D341Med (cell line): ENCODE data around the gene PRKAR1B.

Experiments
- DNase-seq: peaks from one replicate; pipeline ENCODE4 v3.0.0; 2012; ENCODE audit warnings: low spot score

Gene PRKAR1B

DNA sequence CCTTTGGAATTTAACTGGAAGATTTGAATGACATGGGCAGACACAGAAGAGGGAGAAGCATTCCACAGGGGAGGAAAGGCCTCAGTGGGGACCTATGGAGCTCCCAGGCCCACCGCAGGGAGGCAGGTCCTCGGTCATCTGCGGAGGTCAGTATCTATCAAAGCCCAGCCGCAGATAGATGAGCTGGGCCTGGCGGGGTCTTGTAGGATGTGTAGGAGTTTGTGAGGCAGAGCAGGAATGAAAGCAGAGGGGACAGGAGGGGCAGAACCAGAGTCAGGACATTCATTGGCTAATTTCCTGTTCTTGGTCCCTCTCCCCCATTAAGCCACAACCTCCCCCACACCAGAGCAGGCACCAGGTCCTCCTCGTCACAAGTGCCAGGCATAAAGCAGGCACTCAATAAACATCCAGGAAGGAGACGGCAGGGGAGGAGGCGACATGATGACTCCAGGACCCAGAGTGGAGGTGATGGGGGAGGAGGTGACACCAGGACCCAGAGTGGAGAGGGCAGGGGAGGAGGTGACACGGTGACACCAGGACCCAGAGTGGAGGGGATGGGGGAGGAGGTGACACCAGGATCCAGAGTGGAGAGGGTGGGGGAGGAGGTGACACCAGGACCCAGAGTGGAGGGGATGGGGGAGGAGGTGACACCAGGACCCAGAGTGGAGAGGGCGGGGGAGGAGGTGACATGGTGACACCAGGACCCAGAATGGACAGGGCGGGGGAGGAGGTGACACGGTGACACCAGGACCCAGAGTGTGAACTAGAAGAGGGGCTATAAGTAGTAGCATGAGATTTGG is 123.7 kb downstream of the PRKAR1B start:
- DNase-seq: no peak

DNA sequence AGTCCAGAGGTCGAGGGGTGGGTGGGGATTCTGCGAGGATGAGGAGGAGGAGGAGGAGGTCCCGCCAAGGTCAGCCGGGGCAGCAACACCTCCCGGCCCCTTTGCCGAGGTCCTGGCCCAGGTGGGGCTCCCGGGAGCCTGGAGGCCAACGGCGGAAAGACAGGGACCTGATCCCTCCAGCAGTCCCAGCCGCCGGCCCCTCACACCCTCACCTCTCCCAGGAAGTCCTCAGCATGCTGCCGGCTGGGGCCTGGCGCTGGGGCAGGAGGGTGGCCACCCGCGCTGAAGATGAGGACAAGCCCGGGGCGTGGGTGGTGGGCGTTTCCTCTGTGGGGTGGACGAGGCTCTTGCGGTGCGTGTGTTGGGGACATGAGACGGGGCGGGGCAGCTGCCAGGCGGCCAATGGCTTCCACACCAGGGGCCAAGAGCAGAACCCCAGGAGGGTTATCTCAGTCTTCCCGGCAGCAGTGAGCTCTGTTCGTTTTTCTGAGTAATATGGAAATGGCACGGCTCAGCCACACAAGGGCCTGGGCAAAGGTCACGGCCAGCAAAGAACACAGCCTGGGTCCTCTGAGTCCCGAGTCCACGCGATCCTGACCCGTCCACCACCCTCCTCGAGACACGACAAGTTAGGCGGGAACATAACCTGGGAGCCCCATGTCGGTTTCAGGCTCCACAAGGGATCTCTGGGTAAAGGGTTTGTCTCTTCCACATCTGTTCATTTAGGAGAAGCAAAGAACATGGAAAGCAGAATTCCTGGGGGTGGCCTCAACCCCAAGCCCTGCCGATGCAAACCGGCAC is 124.5 kb downstream of the PRKAR1B start:
- DNase-seq: no peak

DNA sequence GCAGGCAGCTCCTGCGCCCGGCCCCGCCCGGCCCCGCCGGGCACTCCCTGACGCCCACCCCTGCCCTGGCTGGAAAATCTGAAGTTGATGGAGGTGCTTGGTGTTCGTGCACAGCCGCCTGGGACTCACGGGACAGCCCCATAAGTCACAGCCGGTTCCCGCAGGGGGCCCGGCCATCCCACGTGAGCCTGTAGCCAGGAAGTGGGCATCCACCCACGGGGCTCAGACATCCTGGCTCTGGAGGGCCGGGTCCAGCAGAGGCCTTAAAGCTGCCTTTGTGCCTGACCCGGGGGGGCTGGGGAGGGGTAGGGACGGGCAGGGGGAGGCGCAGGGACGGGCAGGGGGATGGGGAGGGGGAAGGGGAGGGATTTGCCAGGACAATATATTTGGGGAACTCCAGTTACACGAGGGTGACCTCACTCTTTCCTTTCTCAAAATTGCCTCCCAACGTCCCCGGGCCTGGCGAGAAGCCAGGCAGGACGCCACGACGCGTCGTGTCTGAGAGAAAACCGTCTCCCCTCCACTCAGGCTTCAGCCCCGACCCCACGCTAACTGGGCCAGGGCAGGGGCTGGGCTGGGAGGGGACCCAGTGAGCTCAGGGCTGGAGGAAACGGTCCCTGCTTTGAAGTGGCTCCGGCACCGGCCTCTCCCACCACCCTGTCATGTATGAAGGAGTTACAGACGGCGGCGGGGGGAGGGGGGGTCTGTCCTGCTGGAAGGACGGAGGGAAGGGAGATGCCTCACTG is 125.3 kb downstream of the PRKAR1B start:
- no peak for DNase-seq

DNA sequence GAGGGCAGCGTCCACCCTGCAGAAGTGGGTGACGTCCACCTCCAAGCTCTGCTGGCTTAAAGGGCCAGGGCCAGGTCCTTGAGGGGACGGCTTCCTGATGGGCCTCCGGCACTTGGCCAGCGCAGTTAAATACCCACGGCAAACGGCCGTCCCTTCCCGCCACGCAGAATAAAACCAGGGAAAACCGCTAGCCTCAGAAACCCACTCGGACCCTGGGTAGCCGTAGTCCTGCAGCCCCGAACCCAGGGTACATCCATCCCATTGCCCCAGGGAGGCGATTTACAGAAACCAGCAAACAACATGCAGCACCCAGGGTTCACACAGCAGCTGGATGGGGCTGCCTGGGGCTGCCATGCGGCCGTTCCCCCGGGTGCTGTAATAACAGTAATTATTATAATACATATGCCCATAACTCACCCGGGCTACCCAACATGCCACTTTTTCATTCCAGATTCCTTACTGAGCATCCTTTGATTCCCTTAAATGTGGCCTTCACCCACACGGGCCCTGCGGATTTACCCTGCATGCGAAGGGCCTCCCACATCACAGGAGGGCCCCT is 126.0 kb downstream of the PRKAR1B start:
- no peak for DNase-seq

DNA sequence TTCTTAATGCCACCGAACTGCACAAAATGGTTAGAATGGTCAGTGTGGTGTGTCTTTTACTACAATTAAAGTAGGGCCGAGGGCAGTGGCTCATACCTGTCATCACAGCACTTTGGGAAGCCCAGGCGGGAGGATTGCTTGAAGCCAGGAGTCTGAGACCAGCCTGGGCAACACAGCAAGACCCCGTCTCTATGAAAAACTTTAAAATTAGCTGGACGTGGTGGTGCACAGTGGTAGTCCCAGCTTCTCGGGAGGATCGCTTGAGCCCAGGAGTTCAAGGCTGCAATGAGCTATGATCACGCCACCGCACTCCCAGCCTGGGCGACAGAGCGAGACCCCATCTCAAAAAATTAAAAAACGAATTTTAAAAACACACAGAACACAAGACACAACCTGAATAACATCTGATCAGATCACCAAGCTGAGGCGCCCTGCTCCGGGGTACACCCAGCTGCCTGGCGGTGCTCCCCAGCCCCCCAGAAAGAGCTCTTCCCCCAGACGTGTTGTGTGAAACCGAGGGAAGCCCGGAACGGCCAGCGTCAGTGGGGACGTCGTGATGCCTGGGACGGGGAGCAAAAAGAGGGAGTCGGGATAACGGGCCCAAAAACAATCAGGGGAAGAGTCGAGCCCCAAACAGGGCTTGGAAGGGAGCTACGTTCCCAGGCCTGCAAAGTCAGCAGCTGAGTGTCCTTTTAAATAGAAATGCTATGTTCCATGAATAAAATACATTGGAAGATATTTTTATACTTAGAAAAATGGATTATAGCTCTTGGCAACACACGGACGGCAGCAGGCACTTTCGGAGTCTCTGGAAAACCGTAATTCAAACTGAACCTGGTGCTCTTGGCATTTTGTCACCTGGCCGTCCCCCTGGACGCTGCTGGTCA is 126.7 kb downstream of the PRKAR1B start:
- DNase-seq: no peak

DNA sequence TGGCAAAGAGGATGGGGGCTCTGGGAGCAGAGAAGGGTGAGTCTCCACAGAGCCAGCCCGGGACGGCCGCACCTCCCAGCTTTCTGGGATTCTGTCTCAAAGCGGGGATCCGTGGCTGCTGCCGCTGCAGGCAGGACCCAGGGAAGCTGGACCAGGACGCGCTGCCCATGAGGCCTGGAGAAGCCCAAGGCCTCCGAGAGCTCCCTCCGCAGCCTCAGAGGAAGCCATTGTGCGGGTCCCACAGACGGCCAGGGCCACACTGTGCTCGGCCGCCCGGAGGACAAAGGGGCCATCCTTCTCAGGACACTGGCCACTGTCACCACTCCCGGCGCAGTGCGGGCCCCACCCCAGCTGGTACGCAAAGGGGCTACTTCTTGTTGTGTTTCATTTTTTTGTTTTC is 128.2 kb downstream of the PRKAR1B start:
- no peak for DNase-seq

DNA sequence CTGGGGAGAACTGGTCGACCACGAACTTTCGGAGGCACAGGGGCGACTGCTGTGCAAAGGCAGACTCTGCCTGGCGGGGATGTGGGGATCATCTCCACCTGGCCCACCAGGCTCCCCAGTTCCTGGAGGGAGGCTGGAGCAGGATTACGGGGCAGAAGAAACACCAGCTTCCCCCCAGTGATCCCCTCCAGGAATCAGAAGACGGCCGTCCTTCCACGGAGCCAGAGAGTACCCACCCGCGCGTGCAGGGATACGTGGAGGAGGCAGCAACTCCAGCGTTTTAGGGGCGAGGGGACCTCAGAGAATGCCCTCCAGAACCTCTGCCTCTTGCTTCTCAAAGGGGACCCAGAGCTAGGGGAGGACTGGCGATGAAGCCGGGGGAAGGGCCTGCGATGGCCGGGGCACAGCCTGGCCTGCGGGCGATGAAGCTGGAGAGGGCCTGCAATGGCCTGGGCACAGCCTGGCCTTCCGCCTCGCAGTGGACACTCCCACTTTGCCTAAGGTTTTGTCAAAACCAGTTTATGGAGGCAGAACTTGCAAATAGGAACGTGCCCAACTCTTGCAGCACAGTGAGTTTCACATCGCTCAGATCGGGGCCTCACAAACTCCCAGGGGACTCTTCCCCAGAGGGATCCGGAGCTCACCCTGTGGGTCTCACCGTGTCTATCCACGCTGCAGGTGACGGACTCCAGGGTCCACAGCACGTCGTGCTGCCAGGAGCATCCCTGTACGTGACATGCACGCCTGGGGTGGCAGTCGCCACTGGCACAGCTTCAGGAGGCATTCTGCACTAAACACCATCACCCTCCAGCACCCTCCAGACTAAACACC is 129.5 kb downstream of the PRKAR1B start:
- DNase-seq: no peak

DNA sequence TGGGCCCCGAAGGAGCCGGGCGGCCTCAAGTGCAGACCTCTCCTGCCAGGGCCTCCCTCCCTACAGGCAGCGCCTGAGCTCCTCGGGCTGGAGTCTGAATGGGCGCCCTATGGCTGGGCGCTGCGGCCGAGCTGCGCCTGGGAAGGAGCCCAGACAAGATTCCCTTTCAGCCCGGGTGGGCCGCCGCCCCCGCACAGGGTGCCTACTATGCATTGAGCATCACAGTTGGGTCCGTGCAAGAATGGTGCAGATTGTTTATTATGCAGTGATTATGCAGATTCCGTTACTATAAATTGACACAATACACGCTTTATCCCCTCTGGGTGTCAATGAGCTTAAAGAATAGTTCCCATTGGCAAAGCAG is 130.3 kb downstream of the PRKAR1B start:
- DNase-seq: no peak

DNA sequence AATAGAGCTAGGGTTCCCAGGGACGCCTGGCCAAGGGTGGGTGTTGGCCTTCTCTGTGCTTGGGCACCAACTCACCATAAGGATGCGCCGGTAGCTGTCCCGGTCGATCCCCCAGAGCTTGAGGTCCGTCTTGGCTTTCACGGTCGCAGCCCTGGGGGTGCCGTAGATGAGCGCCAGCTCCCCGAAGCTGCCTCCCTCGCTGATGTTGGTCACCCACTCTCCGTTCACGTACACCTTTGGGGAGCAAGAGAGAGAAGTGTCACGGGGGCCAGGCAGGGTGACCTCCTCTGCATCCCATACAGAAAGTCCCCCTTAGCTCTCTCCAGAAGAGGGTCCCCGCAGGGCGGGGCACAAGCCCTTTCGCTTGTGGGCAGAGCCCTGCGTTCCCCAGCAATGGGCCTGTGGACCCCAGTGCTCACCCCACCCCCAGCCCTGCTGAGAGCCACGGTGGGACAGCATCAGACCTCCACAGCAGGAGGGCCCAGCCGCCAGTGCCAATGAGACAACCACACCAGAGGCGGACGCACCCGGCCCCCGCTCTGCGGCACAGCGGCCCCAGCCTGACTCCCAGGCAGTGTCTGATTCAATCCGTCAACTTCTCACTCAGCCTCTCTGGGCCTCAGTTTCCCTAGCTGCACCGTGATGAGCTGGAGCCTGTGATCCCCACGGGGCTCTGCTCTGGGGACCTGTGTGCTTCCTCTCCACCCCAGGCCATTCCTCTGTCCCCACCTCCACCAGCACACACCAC is 130.8 kb downstream of the PRKAR1B start:
- DNase-seq: no peak

DNA sequence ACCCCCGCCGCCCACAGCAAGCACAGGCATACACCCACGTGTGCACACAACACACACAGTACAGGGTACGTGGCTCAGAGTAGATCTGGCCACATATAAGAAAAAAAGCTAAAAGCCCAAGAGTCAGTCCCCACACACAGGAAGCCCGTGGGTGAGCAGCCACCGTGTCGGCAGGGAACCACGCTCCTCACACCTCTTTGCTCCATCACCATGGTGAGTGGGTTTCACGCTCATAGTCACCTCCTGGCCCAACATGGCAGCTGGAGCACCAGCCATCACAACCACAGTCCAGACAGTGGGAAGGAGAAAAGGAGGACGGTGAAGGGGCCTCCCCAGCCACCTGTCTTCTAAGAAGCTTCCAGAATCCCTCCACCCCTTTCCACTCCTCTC is 131.5 kb downstream of the PRKAR1B start:
- DNase-seq: no peak

DNA sequence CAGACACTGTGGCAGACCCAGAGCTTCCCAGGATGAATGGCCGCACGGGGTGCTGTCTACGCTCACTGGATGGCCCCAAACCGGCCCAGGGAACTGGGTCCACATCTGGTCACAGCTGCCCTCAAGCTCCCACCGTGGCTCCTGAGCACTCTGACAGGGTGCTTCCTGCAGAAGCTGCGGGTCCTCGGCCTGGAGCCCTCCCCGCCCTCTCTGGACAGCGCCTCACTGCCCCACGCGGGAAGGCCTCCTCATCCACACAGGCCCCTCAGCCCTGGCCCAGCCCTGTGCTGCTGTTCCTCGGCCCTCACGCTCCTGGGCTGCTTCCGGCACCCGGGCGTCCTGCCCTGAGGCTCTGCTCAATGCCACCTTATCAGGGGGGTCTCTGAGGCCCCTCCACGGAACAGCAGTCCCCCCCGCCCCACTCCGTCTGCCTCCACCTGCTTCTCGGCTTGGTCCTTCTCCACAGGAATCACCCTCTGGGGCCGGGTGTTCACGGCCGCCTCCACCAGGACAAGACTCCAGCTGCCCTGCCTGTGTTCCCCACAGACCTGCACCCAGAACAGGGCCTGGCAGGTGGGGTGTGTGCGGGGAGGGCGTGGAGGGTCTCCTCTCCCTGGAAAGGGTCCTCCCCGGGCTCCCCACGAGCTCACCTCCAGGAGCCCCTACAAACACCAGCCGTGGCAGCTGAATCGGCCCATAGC is 132.0 kb downstream of the PRKAR1B start:
- DNase-seq: no peak

DNA sequence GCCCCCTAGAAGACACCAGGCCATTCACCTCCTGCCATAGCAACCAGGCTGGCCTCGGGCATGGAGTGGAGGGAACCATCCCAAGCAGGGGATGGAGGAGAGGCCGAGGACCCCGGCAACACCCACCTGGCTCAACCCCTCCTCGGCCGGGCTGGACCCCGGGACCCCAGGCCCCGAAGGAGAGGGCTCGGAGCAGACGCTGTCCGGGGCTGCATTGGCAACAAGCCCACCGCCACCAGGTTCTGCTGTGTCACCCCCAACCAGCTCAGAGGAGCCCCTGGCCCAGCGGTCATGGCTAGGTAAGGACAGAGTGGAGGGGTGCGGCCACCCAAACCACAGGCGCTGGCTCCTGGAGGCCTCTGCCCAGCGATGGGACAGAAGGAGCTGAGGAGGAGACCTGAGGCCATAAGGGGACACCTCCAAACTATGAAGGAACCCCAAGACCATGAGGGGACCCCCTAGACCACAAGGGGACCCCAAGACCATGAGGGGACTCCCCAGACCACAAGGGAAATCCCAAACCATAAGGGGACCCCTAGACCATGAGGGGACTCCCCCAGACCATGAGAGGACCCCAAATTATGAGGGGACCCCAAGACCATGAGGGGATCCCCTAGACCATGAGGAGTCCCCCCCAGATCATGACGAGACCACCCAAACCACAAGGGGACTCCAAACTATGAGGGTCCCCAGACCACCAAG is 132.7 kb downstream of the PRKAR1B start:
- DNase-seq: no peak

DNA sequence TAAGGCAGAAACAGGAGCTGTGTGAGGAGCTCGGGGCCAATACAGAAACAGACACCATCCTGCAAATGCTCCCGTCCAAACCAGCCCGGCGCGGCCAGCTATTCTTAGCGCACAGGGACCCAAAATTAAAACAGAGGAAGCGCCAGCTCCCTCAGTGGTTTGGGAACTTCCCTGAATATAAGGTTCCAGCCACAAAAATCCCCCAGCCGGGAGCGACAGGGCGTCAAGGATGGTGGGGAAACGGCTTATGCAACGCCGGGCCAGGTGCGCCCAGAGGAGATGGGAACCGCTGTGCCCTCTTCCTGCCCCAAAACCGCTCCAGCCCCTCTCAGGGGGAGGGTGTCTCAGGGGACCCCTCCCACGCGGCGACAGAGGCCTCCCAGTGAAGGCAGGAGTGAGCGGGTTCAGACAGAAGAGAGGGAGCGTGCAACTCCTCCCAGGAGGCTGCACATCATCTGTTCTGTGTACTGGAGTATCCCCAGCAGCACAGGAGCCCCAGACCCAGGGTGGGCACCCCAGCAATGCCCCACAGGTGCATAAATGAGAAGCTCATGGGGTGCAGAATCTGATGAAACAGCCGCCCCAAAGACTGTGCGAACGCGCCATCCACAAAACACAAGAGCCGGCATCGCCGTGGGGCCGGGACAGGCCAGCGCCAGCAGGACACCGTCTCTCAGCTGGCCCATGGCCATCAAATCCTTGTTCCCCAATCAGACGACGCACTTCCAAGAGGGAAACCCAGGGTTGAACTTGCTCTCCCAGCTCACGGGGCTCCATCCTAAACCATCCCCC is 133.6 kb downstream of the PRKAR1B start:
- DNase-seq: no peak

DNA sequence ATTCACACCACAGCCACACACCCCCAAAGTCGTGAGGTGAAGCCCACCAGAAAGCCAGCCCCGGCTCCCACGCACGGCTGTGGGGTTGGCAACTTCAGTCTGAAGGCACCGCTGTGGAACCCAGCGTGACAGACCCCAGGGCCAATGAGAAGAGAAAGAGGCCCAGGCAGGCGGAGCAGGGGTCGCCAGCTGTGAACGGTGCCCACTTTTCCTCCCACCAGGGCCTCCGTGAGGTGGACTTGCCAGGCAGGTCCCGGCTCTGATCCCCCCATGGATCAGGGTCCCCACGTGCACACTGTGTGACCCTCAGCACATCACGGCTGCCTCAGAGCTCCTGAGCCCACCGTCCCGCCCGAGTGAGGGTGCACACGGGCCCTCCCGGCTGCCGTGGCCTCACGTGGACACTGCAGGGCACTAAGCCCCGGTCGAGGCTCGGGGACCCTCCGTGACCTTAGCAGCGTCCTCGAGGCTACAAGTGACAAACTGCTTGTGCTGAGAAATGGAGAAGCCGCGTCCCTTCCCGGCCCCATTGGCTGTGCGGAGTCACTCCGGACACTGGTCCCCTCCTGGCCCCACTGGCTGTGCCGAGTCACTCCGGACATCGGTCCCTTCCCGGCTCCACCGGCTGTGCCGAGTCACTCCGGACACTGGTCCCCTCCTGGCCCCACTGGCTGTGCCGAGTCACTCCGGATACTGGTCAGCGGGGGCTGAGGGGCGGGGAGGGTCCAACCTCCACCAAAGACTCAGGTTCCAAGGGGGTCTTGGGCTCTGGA is 135.0 kb downstream of the PRKAR1B start:
- no peak for DNase-seq

DNA sequence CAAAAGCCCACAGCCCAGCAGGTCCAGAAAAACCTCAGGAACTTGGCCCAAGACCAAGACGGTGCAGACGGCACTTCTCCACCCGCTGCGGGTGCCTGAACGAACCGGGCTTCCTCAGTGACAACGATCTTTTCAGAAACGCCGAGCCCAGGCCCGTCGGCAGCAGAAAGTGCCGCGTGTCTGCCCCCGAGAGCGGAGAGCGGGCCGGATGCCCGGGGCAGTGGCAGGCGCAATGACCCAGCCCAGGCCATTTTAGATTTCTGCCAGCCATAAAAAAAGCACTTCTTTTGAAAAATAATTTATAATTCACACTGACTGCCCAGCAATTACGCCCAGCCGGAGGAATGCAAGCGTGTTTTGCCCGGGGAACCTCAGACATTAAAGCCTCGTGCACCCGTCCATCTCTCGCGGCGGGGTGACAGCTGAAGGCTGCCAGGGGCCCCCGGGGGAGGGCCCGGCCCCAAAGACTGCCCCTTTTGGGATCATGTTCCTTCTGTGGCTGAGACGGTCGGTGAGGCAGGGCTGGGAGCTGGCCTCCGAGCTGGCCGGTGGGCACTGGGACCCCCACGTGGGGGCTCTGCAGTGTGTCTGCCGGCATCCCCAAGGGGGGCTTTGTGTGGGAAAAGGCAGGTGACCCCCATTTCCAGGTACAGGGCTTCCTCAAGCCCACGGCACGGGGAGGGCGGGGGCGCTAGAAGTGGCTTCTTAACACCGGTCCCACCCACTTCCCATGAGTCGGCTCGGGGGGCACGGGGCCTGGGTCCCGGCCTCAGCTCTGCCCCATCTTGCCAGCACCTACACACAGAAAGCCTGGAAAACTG is 136.1 kb downstream of the PRKAR1B start:
- no peak for DNase-seq
